Retinal pigment epithelial cell (primary cell): ENCODE results near the gene NRP2.

ENCODE experiments used
- DNase-seq: peaks from one replicate; pipeline ENCODE4 v3.0.0-alpha.2; 2010; ENCODE audit warnings: low read depth
- H3K4me3 ChIP-seq: 2 replicates; pipeline ENCODE4 v1.5.1; 2011; ENCODE audit warnings: mild to moderate bottlenecking, low read length, control low read depth, moderate library complexity
- TF ChIP-seq, protein P1 (sequence below): conservative IDR thresholded peaks from 2 replicates; pipeline ENCODE4 v1.5.1; 2011; ENCODE audit warnings: low read depth, low read length, control low read depth, inconsistent platforms

Gene NRP2

DNA sequence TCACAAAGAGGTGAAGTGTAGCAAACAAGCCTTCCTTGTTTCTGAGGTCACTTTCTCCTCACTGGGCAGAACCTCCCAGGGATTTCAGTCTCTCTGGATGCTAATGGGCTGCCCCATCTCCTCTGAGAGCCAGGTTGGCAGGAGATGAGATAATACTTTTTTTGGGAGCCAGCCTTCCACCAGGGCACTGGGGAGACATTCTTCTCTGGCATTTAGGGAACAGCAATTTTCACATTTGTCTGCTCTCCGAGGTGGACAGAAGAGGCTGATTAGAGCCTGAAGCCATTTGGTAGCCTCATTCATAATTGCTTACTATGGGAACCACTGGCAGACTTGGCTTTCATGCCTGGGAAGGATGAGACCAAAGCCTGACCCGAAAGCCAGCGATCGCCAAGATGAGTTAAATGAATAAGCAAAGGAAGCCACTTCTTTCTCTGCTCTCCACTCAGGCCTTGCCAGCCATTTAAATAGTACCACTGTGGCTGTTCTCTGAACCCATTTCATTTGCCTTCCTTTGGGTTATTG, 70.1 kb downstream of the NRP2 start:
- TF ChIP-seq, protein P1, sequence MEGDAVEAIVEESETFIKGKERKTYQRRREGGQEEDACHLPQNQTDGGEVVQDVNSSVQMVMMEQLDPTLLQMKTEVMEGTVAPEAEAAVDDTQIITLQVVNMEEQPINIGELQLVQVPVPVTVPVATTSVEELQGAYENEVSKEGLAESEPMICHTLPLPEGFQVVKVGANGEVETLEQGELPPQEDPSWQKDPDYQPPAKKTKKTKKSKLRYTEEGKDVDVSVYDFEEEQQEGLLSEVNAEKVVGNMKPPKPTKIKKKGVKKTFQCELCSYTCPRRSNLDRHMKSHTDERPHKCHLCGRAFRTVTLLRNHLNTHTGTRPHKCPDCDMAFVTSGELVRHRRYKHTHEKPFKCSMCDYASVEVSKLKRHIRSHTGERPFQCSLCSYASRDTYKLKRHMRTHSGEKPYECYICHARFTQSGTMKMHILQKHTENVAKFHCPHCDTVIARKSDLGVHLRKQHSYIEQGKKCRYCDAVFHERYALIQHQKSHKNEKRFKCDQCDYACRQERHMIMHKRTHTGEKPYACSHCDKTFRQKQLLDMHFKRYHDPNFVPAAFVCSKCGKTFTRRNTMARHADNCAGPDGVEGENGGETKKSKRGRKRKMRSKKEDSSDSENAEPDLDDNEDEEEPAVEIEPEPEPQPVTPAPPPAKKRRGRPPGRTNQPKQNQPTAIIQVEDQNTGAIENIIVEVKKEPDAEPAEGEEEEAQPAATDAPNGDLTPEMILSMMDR: no peak
- no peak overlapping the region for H3K4me3 ChIP-seq

DNA sequence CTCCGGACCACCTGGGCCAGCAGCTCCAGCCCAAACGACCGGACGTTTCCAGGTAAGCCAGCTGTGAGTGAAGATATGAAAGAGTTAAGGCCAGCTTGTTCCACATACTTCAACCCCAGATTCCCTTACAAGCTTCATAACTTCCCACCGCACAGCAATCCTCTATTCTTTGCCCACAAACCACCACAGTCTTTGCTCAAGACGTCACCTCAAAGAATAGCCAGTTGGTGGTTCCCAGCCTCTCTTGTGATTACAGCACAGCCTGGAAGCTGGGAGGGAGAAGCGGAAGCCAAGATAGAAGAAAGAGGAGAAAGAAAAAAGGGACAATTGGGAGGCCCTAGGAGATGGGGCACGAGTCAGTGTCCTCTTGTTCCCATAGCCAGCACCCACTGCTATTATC, 70.6 kb downstream of the NRP2 start:
- DNase-seq: no peak
- H3K4me3 ChIP-seq: no peak overlapping the region
- TF ChIP-seq, protein P1: no peak

More for the DNA sequence above, 70.1 kb downstream of the NRP2 start:
- DNase-seq: no peak

DNA sequence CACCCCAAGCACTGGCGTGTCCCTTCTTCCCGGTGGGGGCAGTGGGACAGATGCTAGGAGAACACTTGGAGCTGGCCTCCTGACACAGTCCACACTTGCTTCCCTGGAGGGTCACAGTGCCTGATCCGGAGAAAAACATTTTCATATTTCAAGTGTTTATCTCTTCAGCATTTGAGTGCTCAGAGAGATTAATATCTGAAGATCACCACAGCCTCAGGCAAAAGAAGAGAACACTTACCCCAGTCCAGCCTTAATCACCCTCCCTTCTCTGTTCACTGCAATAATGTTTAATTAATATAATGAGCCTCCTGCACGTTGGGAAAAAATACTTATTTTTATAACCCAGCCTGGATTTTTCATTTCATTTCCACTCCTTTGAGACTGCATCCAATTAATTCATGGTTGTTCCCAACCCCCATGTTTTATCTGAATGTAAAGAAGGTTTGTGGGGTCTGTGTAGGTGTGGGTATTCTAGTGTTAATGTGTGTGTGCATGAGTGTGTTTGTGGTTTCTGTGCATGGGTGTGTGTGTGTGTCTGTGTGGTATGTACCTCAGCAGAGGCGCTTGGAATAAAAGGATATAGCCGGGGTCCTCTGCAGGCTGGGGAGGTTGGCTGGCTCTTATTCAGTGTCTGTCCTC, 72.1 kb downstream of the NRP2 start:
- TF ChIP-seq, protein P1: no peak
- DNase-seq: no peak
- H3K4me3 ChIP-seq: no peak overlapping the region

DNA sequence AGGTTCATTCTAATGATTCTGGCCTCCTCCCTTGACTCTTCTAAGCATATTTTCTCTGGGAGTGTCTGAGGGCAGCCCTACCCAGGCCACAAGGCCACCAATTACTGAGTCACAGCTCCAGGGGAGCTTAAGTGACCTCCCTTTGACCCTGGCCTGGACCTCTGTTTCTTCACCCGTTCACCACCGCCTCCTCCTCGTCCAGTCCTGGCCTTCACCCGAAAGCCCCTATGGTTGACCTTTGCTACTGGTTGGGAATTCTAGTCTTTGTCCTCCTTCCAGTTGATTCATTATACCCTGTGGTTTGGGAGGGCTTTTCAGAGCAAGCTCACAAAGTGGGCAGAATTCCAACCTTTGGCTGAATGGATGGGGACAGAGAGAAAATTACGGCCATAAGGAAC, 72.6 kb downstream of the NRP2 start:
- no peak overlapping the region for H3K4me3 ChIP-seq
- TF ChIP-seq, protein P1: no peak
- DNase-seq: no peak

DNA sequence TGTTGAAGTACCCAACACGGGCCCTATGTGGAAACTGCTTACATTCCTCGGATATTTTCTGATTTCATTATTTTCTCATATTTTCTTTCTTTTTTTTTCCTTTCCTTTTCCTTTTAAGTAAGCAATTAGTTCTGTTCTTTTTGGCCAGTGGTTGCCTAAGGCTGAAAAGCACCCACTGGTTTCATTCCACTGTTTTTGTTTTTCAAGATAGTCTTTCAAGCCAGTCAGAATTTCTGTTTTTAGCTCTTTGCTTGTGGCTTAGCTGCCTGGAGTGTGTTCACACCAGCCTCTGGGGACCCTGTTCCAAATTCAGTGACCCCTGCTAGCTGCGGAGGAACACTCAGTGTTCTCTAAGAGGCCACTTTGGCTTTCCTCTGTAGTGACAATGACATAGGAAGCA, 73.6 kb downstream of the NRP2 start:
- H3K4me3 ChIP-seq: no peak overlapping the region
- TF ChIP-seq, protein P1: no peak
- DNase-seq: no peak

DNA sequence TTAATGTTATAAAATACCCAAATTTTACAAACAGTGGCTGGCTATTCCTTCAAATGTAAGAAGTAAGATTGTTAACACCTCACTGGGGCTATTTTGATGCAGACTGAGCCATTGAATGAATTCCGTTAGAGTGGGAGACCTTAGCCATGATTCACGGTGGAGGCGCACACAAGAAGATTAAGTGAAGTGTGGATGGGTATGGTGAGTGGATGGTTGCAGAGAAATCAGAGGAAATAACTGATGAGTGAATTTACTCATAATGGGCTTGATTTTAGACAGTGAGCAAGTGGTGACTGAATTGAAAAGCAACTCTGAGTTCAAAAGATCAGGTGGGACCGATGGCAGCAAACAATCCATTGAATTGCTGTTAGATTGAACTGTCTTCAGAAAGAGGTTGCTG, 75.0 kb downstream of the NRP2 start:
- no peak overlapping the region for H3K4me3 ChIP-seq
- TF ChIP-seq, protein P1: no peak
- DNase-seq: no peak

DNA sequence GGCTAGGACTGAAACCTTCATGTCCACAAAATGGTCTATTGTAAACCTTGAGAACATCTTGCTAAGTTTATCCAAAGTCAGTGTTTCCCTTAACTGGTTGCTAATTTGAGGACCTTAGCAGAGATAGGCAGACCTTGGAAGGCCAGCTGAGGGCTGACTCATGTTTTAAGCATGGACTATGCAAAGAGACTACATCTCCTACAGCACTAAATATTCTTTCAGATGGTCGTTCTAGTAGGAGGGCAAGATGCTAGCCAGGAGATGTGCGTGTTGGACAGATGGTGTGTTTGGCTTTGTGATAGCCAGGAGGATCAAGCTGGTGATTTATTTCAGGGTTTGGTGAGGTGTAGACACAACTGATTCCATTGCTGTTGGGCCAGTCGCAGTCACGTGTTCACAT, 75.8 kb downstream of the NRP2 start:
- DNase-seq: no peak
- no peak overlapping the region for H3K4me3 ChIP-seq
- TF ChIP-seq, protein P1: no peak
